Ectodermal cell (in vitro differentiated cells): Measurements from ENCODE around the gene IRF5.

Experiments
- H3K27ac ChIP-seq: 2 replicates; pipeline ENCODE4 v1.7.0; 2013; ENCODE audit warnings: mild to moderate bottlenecking, low read depth, low read length; ENCODE audit not compliant: insufficient read depth, poor library complexity, severe bottlenecking
- H3K27me3 ChIP-seq: 2 replicates; pipeline ENCODE4 v1.7.0; 2013; ENCODE audit warnings: mild to moderate bottlenecking, low read length; ENCODE audit not compliant: insufficient read depth, control insufficient read depth, poor library complexity, severe bottlenecking
- H3K36me3 ChIP-seq: one replicate; pipeline ENCODE4 v1.7.0; 2013; ENCODE audit warnings: low read length; ENCODE audit not compliant: control insufficient read depth, insufficient read depth
- H3K4me1 ChIP-seq: one replicate; pipeline ENCODE4 v1.7.0; 2013; ENCODE audit warnings: low read length; ENCODE audit not compliant: control insufficient read depth, insufficient read depth
- H3K4me3 ChIP-seq: 2 replicates; pipeline ENCODE4 v1.7.0; 2013; ENCODE audit warnings: low read depth, low read length, control low read depth; ENCODE audit not compliant: insufficient read depth
- H3K9me3 ChIP-seq: 2 replicates; pipeline ENCODE4 v1.7.0; 2013; ENCODE audit warnings: mild to moderate bottlenecking, low read length, moderate library complexity; ENCODE audit not compliant: control insufficient read depth
- WGBS, 2 experiments: methylation state at CpG; one replicate each; pipeline ENCODE4 v1.1.7; 2013; ENCODE audit warnings: missing lambda C conversion rate in 2 of 2; 5-methylcytosine and 5-hydroxymethylcytosine counted together

IRF5 gene

DNA sequence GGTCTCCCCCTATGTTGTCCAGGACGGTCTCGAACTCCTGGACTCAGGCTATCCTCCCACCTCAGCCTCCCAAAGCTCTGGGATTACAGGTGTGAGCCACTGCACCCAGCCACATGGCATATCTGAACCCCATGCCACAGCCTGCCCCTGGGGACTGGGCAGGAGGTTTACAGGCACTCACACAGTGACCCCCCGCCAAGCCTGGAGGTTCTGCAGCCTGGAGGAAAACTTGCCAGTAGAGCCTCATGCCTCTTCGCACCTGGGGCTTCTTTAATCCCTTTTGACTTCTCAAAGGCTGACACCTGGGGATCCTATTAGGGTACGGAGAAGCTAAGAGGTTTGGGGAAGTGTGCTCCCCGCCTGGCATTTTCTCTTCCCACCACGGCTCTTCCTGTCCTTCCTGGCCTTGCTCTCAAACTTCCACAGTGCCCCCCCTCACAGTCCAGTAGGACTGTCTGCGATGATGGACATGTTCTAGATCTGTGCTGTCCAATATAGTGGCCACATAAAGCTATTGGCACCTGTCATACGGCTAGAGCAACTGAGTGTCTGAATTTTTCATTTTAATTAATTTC is 15.8 kb upstream of the IRF5 start:
- Histone ChIP-seq H3K9me3 (no peaks in the 10 kb centered on the region), H3K36me3 (no peaks in the 10 kb centered on the region), H3K27ac (no peak overlapping the region), H3K4me3 (no peak overlapping the region), H3K27me3 (no peaks in the 10 kb centered on the region), H3K4me1 (peaks cover 15% of the 10 kb centered on the region)
- 79 to 81% methylated on average over 9 of the region's 9 CpGs for WGBS, 2 experiments

DNA sequence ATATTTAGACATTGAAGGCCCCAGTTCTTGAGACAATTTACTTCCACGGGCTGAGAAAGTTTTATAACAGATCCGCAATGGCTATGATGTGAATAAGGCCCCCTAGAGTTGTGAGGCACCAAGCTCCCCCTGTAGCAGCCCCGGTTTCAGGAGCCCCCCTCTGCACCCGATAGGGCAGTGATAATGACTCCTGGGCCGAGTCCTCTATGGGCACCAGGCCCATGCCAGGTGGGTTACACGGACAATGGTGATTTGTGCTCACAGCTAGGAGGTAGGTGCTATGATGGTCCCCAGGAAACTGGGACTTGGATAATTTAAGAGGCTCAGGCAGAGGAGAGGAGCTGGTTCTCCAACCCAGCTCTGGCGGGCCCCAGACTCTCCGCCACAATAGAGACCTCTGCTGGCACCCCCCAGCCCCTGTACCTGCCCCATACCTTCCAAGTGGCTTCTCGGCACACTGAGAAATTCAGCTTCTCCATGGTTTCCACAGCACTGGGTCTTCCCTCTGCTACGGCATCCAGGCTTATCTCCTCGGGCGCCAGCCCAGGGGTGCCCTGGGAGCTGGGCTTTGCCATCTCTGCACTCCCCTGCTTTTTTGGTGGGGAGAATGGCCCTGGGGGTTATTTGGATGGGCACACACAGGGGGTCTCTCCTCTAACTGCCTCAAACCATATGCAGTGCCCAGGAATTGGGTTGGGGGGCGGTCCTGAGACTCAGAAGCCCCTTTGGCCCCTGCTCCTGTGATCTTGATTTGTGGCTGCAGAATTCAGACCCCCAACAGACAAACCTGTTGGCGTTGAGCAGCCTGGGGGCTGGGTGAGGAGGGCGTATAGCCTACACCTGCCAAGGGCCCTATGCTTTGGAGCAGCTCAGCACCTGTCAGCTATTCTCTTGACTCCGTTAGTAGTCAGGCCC is 15.0 kb upstream of the IRF5 start:
- WGBS, 2 experiments = 92 to 93% methylated on average over 16 of the region's 16 CpGs
- H3K9me3 ChIP-seq = no peaks in the 10 kb centered on the region
- H3K27me3 ChIP-seq = no peaks in the 10 kb centered on the region
- no peaks in the 10 kb centered on the region for H3K36me3 ChIP-seq
- H3K4me3 ChIP-seq = no peak overlapping the region
- H3K4me1 ChIP-seq = peaks cover 15% of the 10 kb centered on the region
- no peak overlapping the region for H3K27ac ChIP-seq

DNA sequence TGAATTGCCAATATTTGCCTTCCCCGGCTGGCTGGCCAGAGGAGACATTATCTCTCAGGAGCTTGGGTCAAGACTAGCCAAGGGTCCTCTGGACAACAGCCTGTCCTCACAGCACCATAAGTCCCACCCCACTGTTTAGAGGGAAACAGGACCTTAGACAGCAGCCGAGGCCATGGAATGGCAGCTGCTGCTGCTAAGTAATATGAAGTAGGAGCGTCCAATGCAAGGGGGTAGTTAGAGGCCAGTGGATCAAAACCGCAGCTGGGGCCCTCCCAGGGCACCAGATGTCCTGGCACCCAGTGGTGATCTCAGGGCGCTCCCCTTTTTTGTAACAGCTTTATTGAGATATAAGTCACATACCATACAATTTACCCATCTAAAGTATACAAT is 14.3 kb upstream of the IRF5 start:
- H3K4me3 ChIP-seq = no peak overlapping the region
- WGBS, 2 experiments = 90 to 92% methylated on average over 5 of the region's 5 CpGs
- no peaks in the 10 kb centered on the region for H3K9me3 ChIP-seq
- no peaks in the 10 kb centered on the region for H3K27me3 ChIP-seq
- H3K36me3 ChIP-seq = no peaks in the 10 kb centered on the region
- peaks cover 15% of the 10 kb centered on the region for H3K4me1 ChIP-seq
- no peak overlapping the region for H3K27ac ChIP-seq

DNA sequence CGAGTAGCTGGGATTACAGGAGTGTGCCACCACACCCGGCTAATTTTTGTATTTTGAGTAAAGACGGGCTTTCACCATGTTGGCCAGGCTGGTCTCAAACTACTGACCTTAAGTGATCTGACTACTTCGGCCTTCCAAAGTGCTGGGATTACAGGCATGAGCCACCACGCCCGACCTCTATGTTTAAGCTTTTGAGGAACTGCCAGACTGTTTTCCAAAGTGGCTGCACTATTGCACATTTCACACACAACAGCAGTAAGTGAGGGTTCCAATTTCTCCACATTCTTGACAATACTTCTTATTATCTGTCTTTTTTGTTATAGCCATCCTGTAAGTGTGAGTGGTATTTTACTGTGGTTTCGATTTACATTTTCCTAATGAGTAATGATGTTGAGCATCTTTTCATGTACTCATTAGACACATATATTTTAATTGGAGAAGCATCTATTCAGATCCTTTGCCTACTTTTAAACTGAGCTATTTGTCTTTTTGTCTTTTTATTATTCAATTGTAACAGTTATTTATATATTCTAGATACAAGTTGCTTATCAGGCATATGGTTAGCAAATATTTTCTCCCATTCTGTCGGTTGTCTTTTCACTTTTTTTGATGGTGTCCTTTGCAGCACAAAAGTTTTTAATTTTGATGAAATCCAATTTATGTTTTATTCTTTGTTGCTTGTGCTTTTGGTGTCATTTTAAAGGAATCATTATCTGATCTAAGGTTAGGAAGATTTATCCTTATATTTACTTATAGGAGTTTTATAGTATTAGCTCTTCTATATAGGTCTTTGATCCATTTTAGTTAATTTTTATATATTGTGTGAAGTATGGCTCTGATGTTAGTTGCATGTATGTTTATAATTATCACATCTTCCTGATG is 12.8 kb upstream of the IRF5 start:
- WGBS, 2 experiments = 63 to 66% methylated on average over 7 of the region's 8 CpGs
- no peaks in the 10 kb centered on the region for H3K27me3 ChIP-seq
- no peaks in the 10 kb centered on the region for H3K36me3 ChIP-seq
- no peak overlapping the region for H3K4me3 ChIP-seq
- no peaks in the 10 kb centered on the region for H3K9me3 ChIP-seq
- peaks cover 13% of the 10 kb centered on the region for H3K4me1 ChIP-seq
- no peak overlapping the region for H3K27ac ChIP-seq

DNA sequence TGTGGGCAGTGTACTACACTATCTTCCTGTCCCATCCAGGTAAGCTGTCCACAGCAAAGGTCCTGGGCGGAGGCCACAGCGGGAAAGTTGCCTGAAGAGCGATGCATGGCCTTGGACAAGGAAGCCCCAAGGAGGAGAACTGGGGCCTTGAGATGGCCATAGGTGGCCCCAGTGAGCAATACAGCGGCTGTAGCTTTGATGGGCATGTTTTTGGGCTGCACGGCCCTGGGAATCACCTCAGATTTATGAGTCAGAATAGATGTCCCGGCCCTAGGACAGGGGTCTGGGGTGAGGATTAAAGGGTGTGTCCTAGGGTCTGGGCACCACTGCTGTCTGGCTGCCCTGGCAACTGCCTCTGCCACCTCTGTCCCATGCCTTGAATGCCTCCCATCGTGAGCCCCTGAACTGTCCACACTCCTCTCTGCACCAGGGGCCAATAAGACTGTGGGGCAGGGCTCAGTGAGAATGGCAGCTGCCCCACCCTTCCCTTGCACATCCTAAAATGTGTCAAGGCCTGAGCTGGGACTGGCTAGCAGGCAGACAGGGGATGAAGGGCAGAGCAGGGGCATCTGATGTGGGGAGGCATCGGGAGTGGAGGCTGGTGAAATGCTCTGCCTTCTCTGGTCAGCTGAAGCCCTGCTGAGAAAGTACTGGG is 9.4 kb upstream of the IRF5 start:
- Histone ChIP-seq H3K9me3 (no peaks in the 10 kb centered on the region), H3K36me3 (no peaks in the 10 kb centered on the region), H3K4me3 (no peak overlapping the region), H3K27ac (no peak overlapping the region), H3K4me1 (peaks cover 4% of the 10 kb centered on the region), H3K27me3 (no peaks in the 10 kb centered on the region)
- WGBS, 2 experiments = 94 to 96% methylated on average over 8 of the region's 8 CpGs

DNA sequence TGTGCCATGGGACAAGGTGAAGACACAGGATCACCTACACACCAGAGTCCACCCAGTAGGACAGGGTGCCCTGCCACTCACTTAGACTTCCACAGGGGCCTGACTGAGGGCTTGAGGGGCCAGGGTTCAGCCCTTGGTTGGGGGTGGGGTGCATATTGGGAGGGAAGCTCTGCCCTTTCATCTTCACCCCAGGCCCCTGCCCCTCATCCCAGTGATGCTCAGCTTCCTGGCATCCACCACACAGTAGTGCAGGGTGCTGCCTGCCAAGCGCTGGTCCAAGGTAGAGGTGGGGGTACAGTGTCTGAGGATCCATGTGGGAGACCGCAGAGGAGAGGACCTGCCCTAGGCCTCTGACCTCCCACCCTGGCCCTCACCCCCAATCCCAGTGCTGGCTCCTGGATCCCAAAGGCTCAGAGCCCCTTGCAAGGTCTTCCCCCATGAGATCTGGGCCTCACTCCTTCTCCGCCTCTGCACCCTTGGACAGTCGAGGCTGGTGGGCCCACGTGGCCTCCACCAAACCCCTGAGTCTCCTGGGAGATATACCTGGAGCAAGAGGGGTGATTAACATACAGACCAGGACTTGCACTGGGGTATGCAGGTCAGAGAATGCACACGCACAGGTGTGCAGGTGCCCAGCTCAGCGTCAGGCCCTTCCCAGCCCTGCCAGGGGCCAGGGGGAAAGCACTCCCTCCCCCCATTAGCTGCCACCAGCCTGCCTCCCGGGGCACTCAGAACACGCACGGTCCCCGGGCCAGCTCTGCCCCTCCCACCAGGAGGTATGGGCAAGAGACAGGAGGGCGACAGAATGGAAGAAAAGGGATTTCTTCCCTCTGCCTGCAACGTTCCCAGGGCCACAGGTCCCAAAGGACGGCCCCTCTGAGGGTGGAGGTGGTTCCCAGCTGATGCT is 8.6 kb upstream of the IRF5 start:
- Histone ChIP-seq H3K27me3 (no peaks in the 10 kb centered on the region), H3K4me3 (no peak overlapping the region)

DNA sequence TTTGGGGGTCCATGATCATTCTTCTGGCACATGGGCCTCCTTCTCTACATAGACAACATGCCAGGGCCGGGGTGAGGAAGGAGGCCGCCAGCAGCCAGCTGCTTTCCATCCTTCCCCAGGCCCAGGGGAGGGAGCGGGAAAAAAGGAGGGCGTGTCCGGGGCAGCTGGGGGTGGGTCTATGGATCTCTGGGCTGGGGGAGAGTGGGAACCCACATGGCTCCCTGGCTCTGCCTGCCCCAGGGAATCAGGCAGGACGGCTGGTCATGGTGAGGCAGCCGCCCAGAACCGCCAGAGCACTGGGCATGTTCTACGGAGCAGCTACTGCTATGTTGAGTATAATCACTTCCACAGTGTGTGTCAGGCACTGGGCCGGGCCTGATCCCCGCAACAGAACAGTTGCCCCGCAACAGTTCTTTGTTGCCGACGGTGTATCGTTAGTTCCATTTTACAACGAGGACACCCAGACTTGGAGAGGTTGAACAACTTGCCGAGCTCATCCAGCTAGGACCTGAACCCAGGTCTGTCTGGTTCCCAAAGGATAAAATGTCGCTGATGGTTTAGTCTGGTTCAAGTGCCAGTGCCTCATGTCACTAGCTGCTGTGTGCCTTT is 6.4 kb upstream of the IRF5 start:
- Histone ChIP-seq H3K9me3 (no peaks in the 10 kb centered on the region), H3K27ac (no peak overlapping the region), H3K36me3 (no peaks in the 10 kb centered on the region), H3K4me3 (no peak overlapping the region), H3K4me1 (peaks cover 4% of the 10 kb centered on the region), H3K27me3 (peaks cover 19% of the 10 kb centered on the region)
- 92 to 94% methylated on average over 18 of the region's 18 CpGs for WGBS, 2 experiments

More for the DNA sequence above, 8.6 kb upstream of the IRF5 start:
- Histone ChIP-seq H3K9me3 (no peaks in the 10 kb centered on the region), H3K4me1 (peaks cover 4% of the 10 kb centered on the region), H3K36me3 (no peaks in the 10 kb centered on the region), H3K27ac (no peak overlapping the region)
- WGBS, 2 experiments = 81 to 89% methylated on average over 14 of the region's 14 CpGs

DNA sequence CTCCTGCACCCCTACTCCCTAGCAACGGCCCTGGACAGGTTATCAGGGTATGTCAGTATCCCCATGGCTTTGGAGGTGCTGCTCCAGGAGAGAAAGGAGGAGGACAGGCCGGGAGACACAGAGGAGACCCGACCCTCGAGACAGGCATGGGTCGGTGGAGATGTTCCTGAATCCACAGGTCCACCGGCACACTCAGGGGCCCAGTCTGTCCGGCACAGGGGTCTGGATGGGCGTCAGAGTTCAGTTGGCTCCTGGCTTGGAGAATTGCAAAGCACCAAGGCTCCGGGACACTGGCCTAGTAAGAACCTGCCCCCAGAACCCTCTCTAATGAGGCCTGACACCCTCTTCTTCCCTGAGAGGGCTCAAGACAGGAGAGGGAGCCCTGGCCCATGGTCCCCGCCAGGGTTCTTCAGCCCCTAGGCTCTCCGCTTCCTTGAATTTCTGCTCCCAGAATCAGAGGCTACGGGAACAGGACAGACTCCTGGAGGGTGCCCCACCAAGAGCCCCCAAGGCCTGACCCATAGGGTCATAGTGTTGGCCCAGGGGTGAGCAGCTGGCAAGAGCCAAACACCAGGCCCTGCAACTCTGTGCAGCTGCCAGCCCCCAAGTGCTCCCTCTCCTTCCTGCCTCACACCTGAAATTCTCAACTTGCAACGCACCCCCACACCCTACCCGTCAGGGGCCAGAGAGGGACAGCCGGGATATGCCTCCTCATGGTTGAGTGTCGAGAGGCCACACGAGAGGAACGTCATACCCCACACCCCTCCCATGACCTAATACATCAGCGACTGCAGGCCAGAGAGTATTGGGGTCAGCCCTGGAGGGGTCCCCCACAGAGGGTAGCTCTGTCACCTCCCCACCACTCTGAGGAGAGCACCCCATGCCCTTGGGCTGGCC is 5.5 kb upstream of the IRF5 start:
- H3K4me1 ChIP-seq = peaks cover 4% of the 10 kb centered on the region
- H3K27ac ChIP-seq = no peak overlapping the region
- H3K27me3 ChIP-seq = peaks cover 28% of the 10 kb centered on the region
- no peaks in the 10 kb centered on the region for H3K36me3 ChIP-seq
- H3K4me3 ChIP-seq = no peak overlapping the region
- H3K9me3 ChIP-seq = no peaks in the 10 kb centered on the region
- 87 to 90% methylated on average over 19 of the region's 19 CpGs for WGBS, 2 experiments
